HCT116 (cell line): ENCODE data around the gene MYO7B. TPM values are rescaled to one million over a fixed set of nuclear protein-coding genes. Genes with fewer than 3 reads are reported as not detected.

Source experiments
- ATAC-seq: fragments of 200-7000 bp; cut with Tn5 transposase; 2 replicates; pipeline ENCODE4 v1.9.1; 2020; ENCODE audit warnings: mild to moderate bottlenecking, moderate library complexity
- BruUV-seq: library from RNA; stranded (reverse); fragments of 400-500 nt; replicated peaks from 2 replicates; lab custom pipeline; 2021; lab: Mats Ljungman, UMichigan
- CTCF ChIA-PET: fragments of 300-600 bp; sonication (Branson Sonifier 250); formaldehyde crosslinking; loops from one replicate; lab custom pipeline; 2021; ENCODE audit warnings: antibody characterized with exemption; lab: Charles Lee
- POLR2A ChIA-PET: fragments of 300-600, 350-600 bp; sonication (Branson Sonifier 250); formaldehyde crosslinking; loops from one replicate; lab custom pipeline; 2021; ENCODE audit warnings: antibody characterized with exemption; lab: Charles Lee
- RAD21 ChIA-PET, 2 experiments: fragments of 300-600 bp; sonication (Branson Sonifier 250); formaldehyde crosslinking; loops; one replicate each; lab custom pipeline; 2023; ENCODE audit warnings: low total read pairs in 2 of 2; ENCODE audit not compliant: uncharacterized antibody in 2 of 2, unreplicated experiment in 2 of 2, low non-redundant PET in 1 of 2; lab: Charles Lee
- DNase-seq: peaks from one replicate; pipeline ENCODE4 v3.0.0-alpha.2; 2010; ENCODE audit warnings: low read depth, low spot score
- H2AFZ ChIP-seq: fragments of 200-600 bp; shearing (Covaris generic), sonication (generic); 2 replicates; pipeline ENCODE4 v1.6.1; 2017; ENCODE audit warnings: low read depth, mixed run types, mixed read lengths, antibody characterized with exemption, low read length; ENCODE audit not compliant: poor library complexity, severe bottlenecking
- H3K27ac ChIP-seq: 2 replicates; pipeline ENCODE4 v1.5.1; 2012; ENCODE audit warnings: low read depth, low read length
- H3K27me3 ChIP-seq: fragments of 200-600 bp; sonication (generic); 2 replicates; pipeline ENCODE4 v1.6.1; 2016; ENCODE audit warnings: mixed run types, low read length, mixed read lengths; ENCODE audit not compliant: insufficient read depth
- H3K36me3 ChIP-seq, 2 experiments: fragments of 200-500 bp in 1 of 2; fragments of 200-600 bp in 1 of 2; sonication (Bioruptor generic) in 1 of 2; sonication (generic) in 1 of 2; 2 replicates each; pipeline versions ENCODE4 v1.5.1 to v1.6.1; 2014 to 2016; ENCODE audit warnings: low read length in 2 of 2, inconsistent platforms in 1 of 2, mixed read lengths in 1 of 2, mixed run types in 1 of 2; ENCODE audit not compliant: insufficient read depth in 2 of 2, control insufficient read depth in 1 of 2
- H3K4me1 ChIP-seq, 2 experiments: fragments of 200-600 bp in 1 of 2; sonication (generic) in 1 of 2; 2 replicates each; pipeline versions ENCODE4 v1.5.1 to v1.6.1; 2012 to 2017; ENCODE audit warnings: low read length in 2 of 2, inconsistent platforms in 1 of 2, mild to moderate bottlenecking in 1 of 2, mixed read lengths in 1 of 2, mixed run types in 1 of 2, moderate library complexity in 1 of 2; ENCODE audit not compliant: insufficient read depth in 2 of 2, control insufficient read depth in 1 of 2
- H3K4me2 ChIP-seq: fragments of 200-600 bp; sonication (generic); 2 replicates; pipeline ENCODE4 v1.6.1; 2017; ENCODE audit warnings: mixed run types, low read length, mixed read lengths
- H3K4me3 ChIP-seq, 2 experiments: fragments of 200-600 bp in 1 of 2; sonication (generic) in 1 of 2; replicated peaks in 1 of 2; 2 replicates each; pipeline ENCODE4 v1.5.1; 2011 to 2016; ENCODE audit warnings: low read length in 2 of 2, control low read depth in 1 of 2, low read depth in 1 of 2, mild to moderate bottlenecking in 1 of 2, mixed read lengths in 1 of 2, mixed run types in 1 of 2
- H3K79me2 ChIP-seq: fragments of 200-600 bp; sonication (generic); 2 replicates; pipeline ENCODE4 v1.6.1; 2017; ENCODE audit warnings: mild to moderate bottlenecking, mixed run types, low read length, moderate library complexity, mixed read lengths; ENCODE audit not compliant: insufficient read depth
- H3K9ac ChIP-seq: fragments of 200-600 bp; sonication (generic); 2 replicates; pipeline ENCODE4 v1.6.1; 2016; ENCODE audit warnings: low read length, mixed read lengths
- H3K9me2 ChIP-seq: fragments of 200-600 bp; sonication (generic), shearing (Covaris generic); 2 replicates; pipeline ENCODE4 v1.6.1; 2017; ENCODE audit warnings: mixed run types, mild to moderate bottlenecking, moderate library complexity; ENCODE audit not compliant: insufficient read depth
- H3K9me3 ChIP-seq, 2 experiments: fragments of 200-500 bp in 1 of 2; fragments of 200-600 bp in 1 of 2; sonication (Bioruptor generic) in 1 of 2; sonication (generic) in 1 of 2; 2 replicates each; pipeline ENCODE4 v1.6.1; 2014 to 2017; ENCODE audit warnings: low read length in 2 of 2, mixed read lengths in 2 of 2, inconsistent platforms in 1 of 2, low read depth in 1 of 2, mild to moderate bottlenecking in 1 of 2, mixed run types in 1 of 2, moderate library complexity in 1 of 2; ENCODE audit not compliant: control insufficient read depth in 1 of 2, insufficient read depth in 1 of 2
- H4K20me1 ChIP-seq: fragments of 200-600 bp; sonication (generic), shearing (Covaris generic); 2 replicates; pipeline ENCODE4 v1.6.1; 2017; ENCODE audit warnings: mixed run types, mild to moderate bottlenecking, moderate library complexity; ENCODE audit not compliant: insufficient read depth
- CBX3 ChIP-seq: IDR thresholded peaks from 2 replicates; pipeline ENCODE4 v1.6.1; 2012; ENCODE audit warnings: low read depth
- CEBPB ChIP-seq: IDR thresholded peaks from 2 replicates; pipeline ENCODE4 v1.6.1; 2012; ENCODE audit warnings: low read depth
- EGR1 ChIP-seq: IDR thresholded peaks from 2 replicates; pipeline ENCODE4 v1.6.1; 2012; ENCODE audit warnings: low read depth
- ELF1 ChIP-seq: IDR thresholded peaks from 2 replicates; pipeline ENCODE4 v1.6.1; 2012; ENCODE audit warnings: low read depth, borderline replicate concordance
- EZH2 ChIP-seq: fragments of 200-600 bp; sonication (generic); IDR thresholded peaks from 2 replicates; pipeline ENCODE4 v1.6.1; 2017; ENCODE audit warnings: antibody characterized with exemption, mixed run types
- EZH2phosphoT487 ChIP-seq: fragments of 200-600 bp; IDR thresholded peaks from 2 replicates; pipeline ENCODE4 v1.6.1; 2018; ENCODE audit warnings: antibody characterized with exemption, borderline replicate concordance
- FOSL1 ChIP-seq: IDR thresholded peaks from 2 replicates; pipeline ENCODE4 v1.6.1; 2012; ENCODE audit warnings: low read depth
- JUND ChIP-seq: IDR thresholded peaks from 2 replicates; pipeline ENCODE4 v1.6.1; 2012
- MAX ChIP-seq: IDR thresholded peaks from 2 replicates; pipeline ENCODE4 v1.6.1; 2012
- POLR2A ChIP-seq: IDR thresholded peaks from 2 replicates; pipeline ENCODE4 v1.7.0; 2011; ENCODE audit warnings: borderline replicate concordance; ENCODE audit not compliant: insufficient read depth, insufficient read length; ENCODE audit errors: extremely low read depth
- POLR2AphosphoS5 ChIP-seq: IDR thresholded peaks from 2 replicates; pipeline ENCODE4 v1.6.1; 2011; ENCODE audit warnings: mild to moderate bottlenecking, low read depth, low read length, moderate library complexity
- RAD21 ChIP-seq: IDR thresholded peaks from 2 replicates; pipeline ENCODE4 v1.6.1; 2012; ENCODE audit warnings: low read depth, mild to moderate bottlenecking
- SIN3A ChIP-seq: IDR thresholded peaks from 2 replicates; pipeline ENCODE4 v1.6.1; 2012; ENCODE audit warnings: low read depth
- SP1 ChIP-seq: IDR thresholded peaks from 2 replicates; pipeline ENCODE4 v1.6.1; 2012; ENCODE audit warnings: low read depth
- SRF ChIP-seq: IDR thresholded peaks from 2 replicates; pipeline ENCODE4 v1.6.1; 2012; ENCODE audit warnings: low read depth
- ZFX ChIP-seq: fragments of 450-650 bp; IDR thresholded peaks from 2 replicates; pipeline ENCODE4 v1.6.1; 2017
- intact Hi-C: fragments of 100-400 bp; cut with micrococcal nuclease; formaldehyde crosslinking; loops from 2 replicates; pipeline ENCODE4 v1.10.0; 2022
- total RNA-seq: library from RNA; stranded (reverse); gene quantifications from one replicate; pipeline ENCODE4 v1.2.1, GENCODE V29; 2021; ENCODE audit not compliant: unreplicated experiment
- TF ChIP-seq, protein P1 (sequence below): IDR thresholded peaks from 2 replicates; pipeline ENCODE4 v1.6.1; 2011; ENCODE audit warnings: mild to moderate bottlenecking, low read length, moderate library complexity; ENCODE audit not compliant: insufficient replicate concordance; ENCODE audit errors: extremely low read depth
- TF ChIP-seq, protein P2 (sequence below): IDR thresholded peaks from 2 replicates; pipeline ENCODE4 v1.6.1; 2012
- TF ChIP-seq, protein P3 (sequence below): IDR thresholded peaks from 2 replicates; pipeline ENCODE4 v1.6.1; 2012; ENCODE audit warnings: low read depth

The MYO7B gene
- total RNA-seq, 1 experiment from 2014 or later = 0.07 TPM

DNA sequence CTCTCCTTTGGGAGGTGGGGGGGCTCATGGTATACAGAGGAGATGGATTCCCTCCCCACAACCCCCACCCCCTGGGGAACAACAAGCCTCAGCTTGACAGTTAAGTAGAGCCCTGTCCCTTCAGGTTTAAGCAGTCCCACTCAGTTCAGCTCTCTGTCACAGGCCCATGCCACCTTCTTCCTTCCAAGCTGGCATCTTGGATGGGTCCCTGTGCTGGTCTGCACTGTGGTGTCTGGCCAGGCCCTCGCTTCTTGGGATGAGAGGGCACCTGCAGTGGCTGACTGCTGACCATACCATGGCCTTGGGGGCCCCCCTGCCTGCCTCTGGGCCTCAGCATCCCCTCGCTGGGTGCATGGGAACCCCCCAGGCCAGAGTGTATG, 90.1 kb downstream of the MYO7B start (continued):
- TF ChIP-seq, protein P1, sequence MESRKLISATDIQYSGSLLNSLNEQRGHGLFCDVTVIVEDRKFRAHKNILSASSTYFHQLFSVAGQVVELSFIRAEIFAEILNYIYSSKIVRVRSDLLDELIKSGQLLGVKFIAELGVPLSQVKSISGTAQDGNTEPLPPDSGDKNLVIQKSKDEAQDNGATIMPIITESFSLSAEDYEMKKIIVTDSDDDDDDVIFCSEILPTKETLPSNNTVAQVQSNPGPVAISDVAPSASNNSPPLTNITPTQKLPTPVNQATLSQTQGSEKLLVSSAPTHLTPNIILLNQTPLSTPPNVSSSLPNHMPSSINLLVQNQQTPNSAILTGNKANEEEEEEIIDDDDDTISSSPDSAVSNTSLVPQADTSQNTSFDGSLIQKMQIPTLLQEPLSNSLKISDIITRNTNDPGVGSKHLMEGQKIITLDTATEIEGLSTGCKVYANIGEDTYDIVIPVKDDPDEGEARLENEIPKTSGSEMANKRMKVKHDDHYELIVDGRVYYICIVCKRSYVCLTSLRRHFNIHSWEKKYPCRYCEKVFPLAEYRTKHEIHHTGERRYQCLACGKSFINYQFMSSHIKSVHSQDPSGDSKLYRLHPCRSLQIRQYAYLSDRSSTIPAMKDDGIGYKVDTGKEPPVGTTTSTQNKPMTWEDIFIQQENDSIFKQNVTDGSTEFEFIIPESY = no peak
- TF ChIP-seq POLR2A = no peak
- no peak for TF ChIP-seq SP1
- no peak for TF ChIP-seq SIN3A
- TF ChIP-seq EZH2phosphoT487 = no peak

DNA sequence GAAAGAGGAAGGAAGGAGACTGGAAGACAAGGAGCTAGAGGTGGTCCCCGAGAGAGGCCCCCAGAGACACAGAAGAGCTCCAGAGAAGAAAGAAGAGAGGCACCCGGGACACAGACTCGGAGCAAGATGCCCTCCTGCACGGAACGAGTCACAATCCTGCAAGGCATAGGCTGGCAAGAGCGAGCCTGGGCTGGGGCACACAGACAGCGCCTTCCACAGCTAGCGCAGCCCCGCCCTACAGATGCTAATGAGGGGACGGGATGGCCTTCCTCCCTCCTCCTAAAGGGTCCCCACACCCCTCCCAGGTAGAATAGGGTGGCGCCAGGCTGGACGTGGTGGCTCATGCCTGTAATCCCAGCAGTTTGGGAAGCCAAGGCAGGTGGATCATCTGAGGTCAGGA, 90.7 kb downstream of the MYO7B start:
- DNase-seq = no peak
- ChIA-PET CTCF (no interaction called here), POLR2A (no interaction called here), RAD21 (no interaction called here)
- TF ChIP-seq ZFX (no peak), ELF1 (no peak), POLR2AphosphoS5 (no peak), POLR2A (no peak), EZH2 (no peak), EGR1 (no peak), SIN3A (no peak), JUND (no peak), CEBPB (no peak), RAD21 (no peak), EZH2phosphoT487 (no peak), CBX3 (no peak), SRF (no peak), SP1 (no peak), FOSL1 (no peak), MAX (no peak)
- TF ChIP-seq, protein P1 = no peak
- TF ChIP-seq, protein P2, sequence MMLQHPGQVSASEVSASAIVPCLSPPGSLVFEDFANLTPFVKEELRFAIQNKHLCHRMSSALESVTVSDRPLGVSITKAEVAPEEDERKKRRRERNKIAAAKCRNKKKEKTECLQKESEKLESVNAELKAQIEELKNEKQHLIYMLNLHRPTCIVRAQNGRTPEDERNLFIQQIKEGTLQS = no peak
- TF ChIP-seq, protein P3, sequence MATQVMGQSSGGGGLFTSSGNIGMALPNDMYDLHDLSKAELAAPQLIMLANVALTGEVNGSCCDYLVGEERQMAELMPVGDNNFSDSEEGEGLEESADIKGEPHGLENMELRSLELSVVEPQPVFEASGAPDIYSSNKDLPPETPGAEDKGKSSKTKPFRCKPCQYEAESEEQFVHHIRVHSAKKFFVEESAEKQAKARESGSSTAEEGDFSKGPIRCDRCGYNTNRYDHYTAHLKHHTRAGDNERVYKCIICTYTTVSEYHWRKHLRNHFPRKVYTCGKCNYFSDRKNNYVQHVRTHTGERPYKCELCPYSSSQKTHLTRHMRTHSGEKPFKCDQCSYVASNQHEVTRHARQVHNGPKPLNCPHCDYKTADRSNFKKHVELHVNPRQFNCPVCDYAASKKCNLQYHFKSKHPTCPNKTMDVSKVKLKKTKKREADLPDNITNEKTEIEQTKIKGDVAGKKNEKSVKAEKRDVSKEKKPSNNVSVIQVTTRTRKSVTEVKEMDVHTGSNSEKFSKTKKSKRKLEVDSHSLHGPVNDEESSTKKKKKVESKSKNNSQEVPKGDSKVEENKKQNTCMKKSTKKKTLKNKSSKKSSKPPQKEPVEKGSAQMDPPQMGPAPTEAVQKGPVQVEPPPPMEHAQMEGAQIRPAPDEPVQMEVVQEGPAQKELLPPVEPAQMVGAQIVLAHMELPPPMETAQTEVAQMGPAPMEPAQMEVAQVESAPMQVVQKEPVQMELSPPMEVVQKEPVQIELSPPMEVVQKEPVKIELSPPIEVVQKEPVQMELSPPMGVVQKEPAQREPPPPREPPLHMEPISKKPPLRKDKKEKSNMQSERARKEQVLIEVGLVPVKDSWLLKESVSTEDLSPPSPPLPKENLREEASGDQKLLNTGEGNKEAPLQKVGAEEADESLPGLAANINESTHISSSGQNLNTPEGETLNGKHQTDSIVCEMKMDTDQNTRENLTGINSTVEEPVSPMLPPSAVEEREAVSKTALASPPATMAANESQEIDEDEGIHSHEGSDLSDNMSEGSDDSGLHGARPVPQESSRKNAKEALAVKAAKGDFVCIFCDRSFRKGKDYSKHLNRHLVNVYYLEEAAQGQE = no peak
- H3K4me3 ChIP-seq = no peak overlapping the region
- no peak for ATAC-seq
- no peaks in the 10 kb centered on the region for H3K79me2 ChIP-seq
- no peak overlapping the region for H3K4me2 ChIP-seq
- no peak overlapping the region for H3K27ac ChIP-seq
- H4K20me1 ChIP-seq = no peaks in the 10 kb centered on the region
- H3K27me3 ChIP-seq = no peaks in the 10 kb centered on the region
- intact Hi-C loops = no loop called here
- H3K9me2 ChIP-seq = no peaks in the 10 kb centered on the region
- H3K9me3 ChIP-seq = no peaks in the 10 kb centered on the region
- H2AFZ ChIP-seq = no peak overlapping the region
- no TSS peak for BruUV-seq
- peaks cover 0 to 20% of the 10 kb centered on the region in 2 experiments; a peak in 2 of 4 replicates for H3K4me1 ChIP-seq
- H3K9ac ChIP-seq = no peak overlapping the region
- no peaks in the 10 kb centered on the region for H3K36me3 ChIP-seq
